Measurements from ENCODE around the gene MTARC2.
A peak's percentile ranks its signal among the peaks of the same experiment; 100 is the strongest.
"Not testable (repeated sequence)": the region's sequence is repeated elsewhere in the genome, so short reads cannot be mapped to it uniquely, and the experiment has no call there.

MTARC2 gene

GRCh38 chr1:220748089-220748934 lies at the start of gene MTARC2:
Gene MTARC2 (plus strand): TSS chr1:220748322. CDS start chr1:220748532, 210 bp downstream.
- DNase-seq (ENCODE audit: low read depth, low spot score), result peak; percentile 83

- no peak for DNase-seq (ENCODE audit: low read depth, low spot score)
These were observed 49.5 kb upstream of the MTARC2 start for GRCh38 chr1:220698607-220699016.

- DNase-seq (ENCODE audit: low read depth, low spot score), result no peak
These were observed 49.1 kb upstream of the MTARC2 start for GRCh38 chr1:220699044-220699443.

- peak; percentile 10 for DNase-seq (ENCODE audit: low read depth, low spot score)
These were observed 47.5 kb upstream of the MTARC2 start for GRCh38 chr1:220700556-220701179.

GRCh38 chr1:220701974-220702373 lies 46.1 kb upstream of the MTARC2 start:
- no peak for DNase-seq (ENCODE audit: low read depth, low spot score)

GRCh38 chr1:220702733-220703270 lies 45.3 kb upstream of the MTARC2 start:
- DNase-seq (ENCODE audit: low read depth, low spot score), result no peak

- DNase-seq (ENCODE audit: low read depth, low spot score), result no peak
These were observed 44.8 kb upstream of the MTARC2 start for GRCh38 chr1:220703305-220703704.

- DNase-seq (ENCODE audit: low read depth, low spot score), result no peak
These were observed 42.3 kb upstream of the MTARC2 start for GRCh38 chr1:220705782-220706181.

- no peak for DNase-seq (ENCODE audit: low read depth, low spot score)
These were observed 41.6 kb upstream of the MTARC2 start for GRCh38 chr1:220706480-220706879.

GRCh38 chr1:220707160-220707559 lies 41.0 kb upstream of the MTARC2 start:
- DNase-seq (ENCODE audit: low read depth, low spot score), result no peak

- DNase-seq (ENCODE audit: low read depth, low spot score), result no peak
These were observed 39.9 kb upstream of the MTARC2 start for GRCh38 chr1:220708244-220708643.

GRCh38 chr1:220708936-220709801 lies 39.0 kb upstream of the MTARC2 start:
- no peak for DNase-seq (ENCODE audit: low read depth, low spot score)

GRCh38 chr1:220710333-220710732 lies 37.8 kb upstream of the MTARC2 start:
- no peak for DNase-seq (ENCODE audit: low read depth, low spot score)

GRCh38 chr1:220711056-220711809 lies 36.9 kb upstream of the MTARC2 start:
- DNase-seq (ENCODE audit: low read depth, low spot score), result no peak

- DNase-seq (ENCODE audit: low read depth, low spot score), result not testable (repeated sequence)
These were observed 32.1 kb upstream of the MTARC2 start for GRCh38 chr1:220715986-220716385.

GRCh38 chr1:220717800-220718640 lies 30.1 kb upstream of the MTARC2 start:
- no peak for DNase-seq (ENCODE audit: low read depth, low spot score)

- DNase-seq (ENCODE audit: low read depth, low spot score), result not testable (repeated sequence)
These were observed 26.9 kb upstream of the MTARC2 start for GRCh38 chr1:220721266-220721665.

- DNase-seq (ENCODE audit: low read depth, low spot score), result no peak
These were observed 21.5 kb upstream of the MTARC2 start for GRCh38 chr1:220726634-220727033.

- no peak for DNase-seq (ENCODE audit: low read depth, low spot score)
These were observed 20.6 kb upstream of the MTARC2 start for GRCh38 chr1:220727519-220727918.

- no peak for DNase-seq (ENCODE audit: low read depth, low spot score)
These were observed 17.6 kb upstream of the MTARC2 start for GRCh38 chr1:220730486-220730885.
